ENCODE measurements around the gene SCGB1C1.
A peak's percentile ranks its signal among the peaks of the same experiment; 100 is the strongest.

SCGB1C1 gene

GRCh38 chr11:205221-206001, 12.5 kb downstream of the SCGB1C1 start:
- DNase-seq (ENCODE audit: low read depth, low spot score), result no peak

- DNase-seq (ENCODE audit: low read depth, low spot score), result no peak
Measured at GRCh38 chr11:206002-206384, 13.1 kb downstream of the SCGB1C1 start.

- DNase-seq (ENCODE audit: low read depth, low spot score), result no peak
Measured at GRCh38 chr11:206526-207207, 13.8 kb downstream of the SCGB1C1 start.

GRCh38 chr11:207208-207862, 14.5 kb downstream of the SCGB1C1 start, which contains the start of the genes BET1L and RIC8A:
TSS of gene BET1L (minus strand) at chr11:207399. CDS start at chr11:207321, 78 bp downstream.
TSS of gene RIC8A (plus strand) at chr11:207708. CDS start at chr11:208855, 1,147 bp downstream.
- peak; percentile 93 for DNase-seq (ENCODE audit: low read depth, low spot score)

- DNase-seq (ENCODE audit: low read depth, low spot score), result no peak
Measured at GRCh38 chr11:207863-208180, 14.9 kb downstream of the SCGB1C1 start.

- no peak for DNase-seq (ENCODE audit: low read depth, low spot score)
Measured at GRCh38 chr11:208181-208916, 15.5 kb downstream of the SCGB1C1 start.

GRCh38 chr11:208917-209260, 16.0 kb downstream of the SCGB1C1 start:
- no peak for DNase-seq (ENCODE audit: low read depth, low spot score)

- DNase-seq (ENCODE audit: low read depth, low spot score), result no peak
Measured at GRCh38 chr11:209275-210121, 16.6 kb downstream of the SCGB1C1 start.

- DNase-seq (ENCODE audit: low read depth, low spot score), result no peak
Measured at GRCh38 chr11:210122-210802, 17.4 kb downstream of the SCGB1C1 start.

- DNase-seq (ENCODE audit: low read depth, low spot score), result no peak
Measured at GRCh38 chr11:210803-211180, 17.9 kb downstream of the SCGB1C1 start.

- no peak for DNase-seq (ENCODE audit: low read depth, low spot score)
Measured at GRCh38 chr11:211295-211694, 18.4 kb downstream of the SCGB1C1 start.

GRCh38 chr11:211741-212140, 18.9 kb downstream of the SCGB1C1 start:
- DNase-seq (ENCODE audit: low read depth, low spot score), result no peak

- DNase-seq (ENCODE audit: low read depth, low spot score), result no peak
Measured at GRCh38 chr11:212150-213100, 19.5 kb downstream of the SCGB1C1 start.

- DNase-seq (ENCODE audit: low read depth, low spot score), result no peak
Measured at GRCh38 chr11:213111-213510, 20.2 kb downstream of the SCGB1C1 start.

- DNase-seq (ENCODE audit: low read depth, low spot score), result no peak
Measured at GRCh38 chr11:214083-214482, 21.2 kb downstream of the SCGB1C1 start.

GRCh38 chr11:215581-216037, 22.7 kb downstream of the SCGB1C1 start:
- no peak for DNase-seq (ENCODE audit: low read depth, low spot score)

- DNase-seq (ENCODE audit: low read depth, low spot score), result no peak
Measured at GRCh38 chr11:216081-216974, 23.4 kb downstream of the SCGB1C1 start.

- no peak for DNase-seq (ENCODE audit: low read depth, low spot score)
Measured at GRCh38 chr11:217704-218103, 24.8 kb downstream of the SCGB1C1 start.

Data from brain pericyte (primary cell).